HEK293 (cell line): ENCODE results near the gene NELFB.

Experiments used
- CTCF ChIA-PET: fragments of 350-600 bp; formaldehyde crosslinking; extraction: SDS; loops from one replicate; lab custom pipeline; 2021; ENCODE audit warnings: antibody characterized with exemption; lab: Yijun Ruan, JAX
- POLR2A ChIA-PET: fragments of 300-600 bp; formaldehyde crosslinking; extraction: SDS; loops from one replicate; lab custom pipeline; 2020; ENCODE audit warnings: antibody characterized with exemption, inconsistent platforms; lab: Yijun Ruan, JAX
- H3K27ac ChIP-seq: fragments of 200-500 bp; sonication (Bioruptor generic); 2 replicates; pipeline ENCODE4 v1.5.1; 2014; ENCODE audit warnings: low read depth, low read length, control low read depth, inconsistent platforms; ENCODE audit errors: extremely low read depth
- H3K36me3 ChIP-seq, 2 experiments: fragments of 200-500 bp in 1 of 2; sonication (Bioruptor generic) in 1 of 2; 1 replicate in 1 of 2; 2 replicates in 1 of 2; pipeline ENCODE4 v1.5.1; 2014 to 2017; ENCODE audit warnings: inconsistent platforms in 2 of 2, low read length in 2 of 2; ENCODE audit not compliant: control insufficient read depth in 2 of 2, insufficient read depth in 1 of 2
- H3K4me1 ChIP-seq: fragments of 200-500 bp; sonication (Bioruptor generic); 2 replicates; pipeline ENCODE4 v1.5.1; 2014; ENCODE audit warnings: mild to moderate bottlenecking, low read length, inconsistent platforms; ENCODE audit not compliant: control insufficient read depth, insufficient read depth
- H3K4me3 ChIP-seq: 2 replicates; pipeline ENCODE4 v1.5.1; 2011; ENCODE audit warnings: low read depth, mild to moderate bottlenecking, control low read depth, low read length, moderate library complexity
- H3K9me3 ChIP-seq: fragments of 200-500 bp; sonication (Bioruptor generic); 2 replicates; pipeline ENCODE4 v1.5.1; 2014; ENCODE audit warnings: low read depth, low read length, inconsistent platforms; ENCODE audit not compliant: control insufficient read depth, insufficient read depth
- BCL11B ChIP-seq: fragments of 450-650 bp; formaldehyde crosslinking; IDR thresholded peaks from 2 replicates; pipeline ENCODE4 v1.5.1; 2016; ENCODE audit warnings: low read depth, missing biosample characterization, missing genetic modification characterization
- EGR2 ChIP-seq: fragments of 450-650 bp; formaldehyde crosslinking; IDR thresholded peaks from 2 replicates; pipeline ENCODE4 v1.5.1; 2016; ENCODE audit warnings: low read depth, missing biosample characterization, missing genetic modification characterization
- GLI4 ChIP-seq: fragments of 450-650 bp; formaldehyde crosslinking; IDR thresholded peaks from 2 replicates; pipeline ENCODE4 v1.5.1; 2016; ENCODE audit warnings: missing biosample characterization, missing genetic modification characterization
- GLIS1 ChIP-seq: fragments of 450-650 bp; formaldehyde crosslinking; IDR thresholded peaks from 2 replicates; pipeline ENCODE4 v1.5.1; 2016; ENCODE audit warnings: missing biosample characterization, missing genetic modification characterization
- HIC1 ChIP-seq: fragments of 450-650 bp; formaldehyde crosslinking; IDR thresholded peaks from 2 replicates; pipeline ENCODE4 v1.5.1; 2016; ENCODE audit warnings: missing biosample characterization, missing genetic modification characterization
- IKZF3 ChIP-seq: fragments of 450-650 bp; IDR thresholded peaks from 2 replicates; pipeline ENCODE4 v1.5.0; 2018; ENCODE audit warnings: missing biosample characterization, mild to moderate bottlenecking, missing genetic modification characterization, moderate library complexity
- PATZ1 ChIP-seq: fragments of 450-650 bp; formaldehyde crosslinking; IDR thresholded peaks from 2 replicates; pipeline ENCODE4 v1.5.1; 2016; ENCODE audit warnings: missing biosample characterization, missing genetic modification characterization
- SP3 ChIP-seq: fragments of 450-650 bp; formaldehyde crosslinking; IDR thresholded peaks from 2 replicates; pipeline ENCODE4 v1.5.1; 2016; ENCODE audit warnings: missing biosample characterization, missing genetic modification characterization
- ZBTB20 ChIP-seq: fragments of 450-650 bp; formaldehyde crosslinking; IDR thresholded peaks from 2 replicates; pipeline ENCODE4 v1.5.1; 2016; ENCODE audit warnings: missing biosample characterization, missing genetic modification characterization
- ZFHX2 ChIP-seq: fragments of 450-650 bp; formaldehyde crosslinking; conservative IDR thresholded peaks from 2 replicates; pipeline ENCODE4 v1.5.1; 2016; ENCODE audit warnings: missing biosample characterization, missing genetic modification characterization
- ZIC2 ChIP-seq: fragments of 450-650 bp; formaldehyde crosslinking; IDR thresholded peaks from 2 replicates; pipeline ENCODE4 v1.5.1; 2016; ENCODE audit warnings: missing biosample characterization, missing genetic modification characterization
- ZNF16 ChIP-seq: fragments of 450-650 bp; formaldehyde crosslinking; IDR thresholded peaks from 2 replicates; pipeline ENCODE4 v1.5.1; 2016; ENCODE audit warnings: low read depth, missing biosample characterization, missing genetic modification characterization
- ZNF169 ChIP-seq: fragments of 450-650 bp; formaldehyde crosslinking; IDR thresholded peaks from 2 replicates; pipeline ENCODE4 v1.5.1; 2016; ENCODE audit warnings: missing biosample characterization, missing genetic modification characterization
- ZNF184 ChIP-seq: fragments of 450-650 bp; IDR thresholded peaks from 2 replicates; pipeline ENCODE4 v1.5.1; 2018; ENCODE audit warnings: missing biosample characterization, mild to moderate bottlenecking, missing genetic modification characterization
- ZNF211 ChIP-seq: fragments of 450-650 bp; formaldehyde crosslinking; IDR thresholded peaks from 2 replicates; pipeline ENCODE4 v1.5.1; 2016; ENCODE audit warnings: low read depth, missing biosample characterization, missing genetic modification characterization
- ZNF23 ChIP-seq: fragments of 450-650 bp; formaldehyde crosslinking; IDR thresholded peaks from 2 replicates; pipeline ENCODE4 v1.5.1; 2016; ENCODE audit warnings: missing biosample characterization, missing genetic modification characterization, borderline replicate concordance
- ZNF239 ChIP-seq: fragments of 450-650 bp; formaldehyde crosslinking; IDR thresholded peaks from 2 replicates; pipeline ENCODE4 v1.5.1; 2016; ENCODE audit warnings: missing biosample characterization, missing genetic modification characterization
- ZNF248 ChIP-seq: fragments of 450-650 bp; formaldehyde crosslinking; IDR thresholded peaks from 2 replicates; pipeline ENCODE4 v1.5.1; 2017; ENCODE audit warnings: missing biosample characterization, missing genetic modification characterization
- ZNF266 ChIP-seq: fragments of 450-650 bp; formaldehyde crosslinking; IDR thresholded peaks from 2 replicates; pipeline ENCODE4 v1.5.1; 2016; ENCODE audit warnings: missing biosample characterization, missing genetic modification characterization, low read depth
- ZNF292 ChIP-seq: fragments of 450-650 bp; formaldehyde crosslinking; IDR thresholded peaks from 2 replicates; pipeline ENCODE4 v1.5.1; 2016; ENCODE audit warnings: low read depth, missing biosample characterization, missing genetic modification characterization, borderline replicate concordance
- ZNF341 ChIP-seq: fragments of 450-650 bp; formaldehyde crosslinking; IDR thresholded peaks from 2 replicates; pipeline ENCODE4; 2016; ENCODE audit warnings: low read depth, missing biosample characterization, missing genetic modification characterization
- ZNF350 ChIP-seq: fragments of 450-650 bp; formaldehyde crosslinking; IDR thresholded peaks from 2 replicates; pipeline ENCODE4 v1.5.0; 2017; ENCODE audit warnings: missing biosample characterization, mild to moderate bottlenecking, missing genetic modification characterization
- ZNF423 ChIP-seq: fragments of 450-650 bp; formaldehyde crosslinking; IDR thresholded peaks from 2 replicates; pipeline ENCODE4 v1.5.1; 2016; ENCODE audit warnings: missing biosample characterization, missing genetic modification characterization
- ZNF776 ChIP-seq: fragments of 450-650 bp; formaldehyde crosslinking; IDR thresholded peaks from 2 replicates; pipeline ENCODE4 v1.5.0; 2017; ENCODE audit warnings: missing biosample characterization, missing genetic modification characterization, borderline replicate concordance

NELFB gene

GRCh38 chr9:137222190-137223077 lies 32.7 kb upstream of the NELFB start, which contains the start of gene RNF208:
Gene RNF208, minus strand, starts transcription at chr9:137222240. Its CDS starts 1,028 bp downstream, at chr9:137221212.
- H3K4me3 ChIP-seq = peak within 1 kb of the TSS; percentile 89
- H3K4me1 ChIP-seq = peaks cover 4% of the 10 kb centered on the region
- peak within 1 kb of the TSS; percentile 72 for H3K27ac ChIP-seq
- H3K9me3 ChIP-seq = no peaks in the 10 kb centered on the region
- peaks cover 0 to 23% of the 10 kb centered on the region in 2 experiments; a peak in 1 of 3 replicates for H3K36me3 ChIP-seq
- ChIA-PET CTCF (interaction anchor here (0.6 to 6.7 kb wide), 9 partner anchors 9 to 153 kb away, joined by 3 to 54 read pairs (median 4); partner anchors contain the start of genes ANAPC2, NDOR1, SAPCD2 and SSNA1), POLR2A (interaction anchor here (0.9 to 17.2 kb wide), 23 partner anchors 14 to 494 kb away, joined by 3 to 304 read pairs (median 5); partner anchors contain the start of genes AJM1, ANAPC2, MAN1B1 and NDOR1)
- TF ChIP-seq ZNF16 (tag by site-specific recombination) (no peak), ZNF776 (tag by site-specific recombination) (no peak), PATZ1 (peak; percentile 54), ZNF292 (tag by site-specific recombination) (no peak), ZFHX2 (peak; percentile 17; the same call in 1 of the 2 replicates), ZNF211 (tag by site-specific recombination) (no peak), ZBTB20 (tag by site-specific recombination) (peak; percentile 61; the same call in 1 of the 2 replicates), ZNF23 (no peak), SP3 (tag by site-specific recombination) (peak; percentile 9; the same call in 1 of the 2 replicates), ZNF341 (peak; percentile 57), ZNF248 (tag by site-specific recombination) (no peak), ZNF169 (tag by site-specific recombination) (no peak), EGR2 (tag by site-specific recombination) (peak; percentile 37; the same call in 1 of the 2 replicates), GLIS1 (tag by site-specific recombination) (peak; percentile 92), GLI4 (tag by site-specific recombination) (no peak), IKZF3 (tag by site-specific recombination) (no peak), ZNF423 (0 out of 2 replicates have a peak, but pooled peaks have one; percentile 25), ZNF266 (tag by site-specific recombination) (no peak), ZNF350 (tag by site-specific recombination) (no peak), BCL11B (tag by site-specific recombination) (peak; percentile 47; the same call in 1 of the 2 replicates), ZIC2 (peak; percentile 36; the same call in 1 of the 2 replicates), ZNF239 (tag by site-specific recombination) (no peak), HIC1 (tag by site-specific recombination) (peak; percentile 50), ZNF184 (tag by site-specific recombination) (no peak)
